Stimulated activated memory B cell treated with anti-CD40 and anti-IgM and Interleukin-4, amounts not matched to agents 10 μg/mL and 1 μg/mL and 100 μg/mL, for 72 hours (primary cell): Measurements from ENCODE around the gene ST7.
A peak's percentile ranks its signal among the peaks of the same experiment; 100 is the strongest.
"Not testable (repeated sequence)": the region's sequence is repeated elsewhere in the genome, so short reads cannot be mapped to it uniquely, and the experiment has no call there.

Experiments
- ATAC-seq: fragments of 150-1000 bp; cut with Tn5 transposase; 2 replicates; pipeline ENCODE4 v1.10.0; 2021
- H3K27ac Mint-ChIP-seq: one replicate; pipeline ENCODE4 v1.8.0; 2022; ENCODE audit warnings: mild to moderate bottlenecking, mixed read lengths
- H3K27me3 Mint-ChIP-seq: one replicate; pipeline ENCODE4 v1.8.0; 2022; ENCODE audit warnings: mixed read lengths
- H3K36me3 Mint-ChIP-seq: one replicate; pipeline ENCODE4 v1.8.0; 2022; ENCODE audit warnings: mixed read lengths
- H3K4me1 Mint-ChIP-seq: one replicate; pipeline ENCODE4 v1.8.0; 2022; ENCODE audit warnings: mixed read lengths
- H3K4me3 Mint-ChIP-seq: one replicate; pipeline ENCODE4 v1.8.0; 2022; ENCODE audit warnings: mild to moderate bottlenecking, moderate library complexity, mixed read lengths
- H3K9me3 Mint-ChIP-seq: one replicate; pipeline ENCODE4 v1.8.0; 2022; ENCODE audit warnings: mixed read lengths

Gene ST7

DNA sequence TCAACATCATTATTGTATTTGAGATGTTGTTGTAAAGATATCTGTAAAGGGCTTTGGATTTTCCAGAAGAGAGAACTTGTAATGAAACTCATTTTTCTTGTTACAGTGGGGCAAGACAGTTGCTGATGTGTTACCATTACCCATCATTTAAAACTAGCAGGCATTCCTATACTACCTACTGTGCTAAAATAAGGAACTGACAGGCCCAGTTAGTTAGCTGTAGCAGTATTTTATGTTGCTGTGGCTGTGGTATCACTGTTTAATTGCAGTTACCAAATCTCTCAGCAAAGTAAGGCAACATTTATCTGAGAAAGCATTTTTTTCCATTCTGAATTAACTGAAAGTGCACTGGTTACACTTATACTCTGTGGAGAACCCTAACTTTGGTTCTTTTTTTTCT lies 9.9 kb downstream of the ST7 start:
- ATAC-seq, result no peak
- H3K9me3 Mint-ChIP-seq, result peaks cover under 1% of the 10 kb centered on the region
- no peak overlapping the region for H3K4me3 Mint-ChIP-seq
- H3K4me1 Mint-ChIP-seq, result peaks cover 20% of the 10 kb centered on the region
- no peaks in the 10 kb centered on the region for H3K27me3 Mint-ChIP-seq
- H3K36me3 Mint-ChIP-seq, result peaks cover 5% of the 10 kb centered on the region
- H3K27ac Mint-ChIP-seq, result no peak overlapping the region

DNA sequence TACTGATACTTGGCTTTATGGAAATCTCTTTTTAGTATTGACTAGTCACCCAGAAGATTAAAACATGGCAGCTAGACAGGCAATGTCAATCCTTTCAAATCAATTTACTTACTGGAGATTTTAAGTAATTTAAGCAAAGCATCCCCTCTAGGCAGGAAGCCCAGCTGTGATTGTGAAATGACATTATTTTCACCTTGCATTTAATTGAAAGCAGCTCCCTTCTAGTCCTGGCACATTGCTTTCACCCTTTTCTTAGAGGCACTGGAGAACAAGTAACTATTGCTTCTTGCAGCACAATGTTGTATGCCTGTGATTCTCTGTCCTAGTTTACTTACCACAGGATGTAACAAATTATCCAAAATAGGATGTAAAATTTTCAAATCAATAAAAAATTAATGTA lies 13.3 kb downstream of the ST7 start:
- H3K27ac Mint-ChIP-seq, result no peak overlapping the region
- peaks cover 27% of the 10 kb centered on the region for H3K4me1 Mint-ChIP-seq
- no peak for ATAC-seq
- no peaks in the 10 kb centered on the region for H3K27me3 Mint-ChIP-seq
- peaks cover 2% of the 10 kb centered on the region for H3K9me3 Mint-ChIP-seq
- H3K4me3 Mint-ChIP-seq, result no peak overlapping the region
- peaks cover 5% of the 10 kb centered on the region for H3K36me3 Mint-ChIP-seq

DNA sequence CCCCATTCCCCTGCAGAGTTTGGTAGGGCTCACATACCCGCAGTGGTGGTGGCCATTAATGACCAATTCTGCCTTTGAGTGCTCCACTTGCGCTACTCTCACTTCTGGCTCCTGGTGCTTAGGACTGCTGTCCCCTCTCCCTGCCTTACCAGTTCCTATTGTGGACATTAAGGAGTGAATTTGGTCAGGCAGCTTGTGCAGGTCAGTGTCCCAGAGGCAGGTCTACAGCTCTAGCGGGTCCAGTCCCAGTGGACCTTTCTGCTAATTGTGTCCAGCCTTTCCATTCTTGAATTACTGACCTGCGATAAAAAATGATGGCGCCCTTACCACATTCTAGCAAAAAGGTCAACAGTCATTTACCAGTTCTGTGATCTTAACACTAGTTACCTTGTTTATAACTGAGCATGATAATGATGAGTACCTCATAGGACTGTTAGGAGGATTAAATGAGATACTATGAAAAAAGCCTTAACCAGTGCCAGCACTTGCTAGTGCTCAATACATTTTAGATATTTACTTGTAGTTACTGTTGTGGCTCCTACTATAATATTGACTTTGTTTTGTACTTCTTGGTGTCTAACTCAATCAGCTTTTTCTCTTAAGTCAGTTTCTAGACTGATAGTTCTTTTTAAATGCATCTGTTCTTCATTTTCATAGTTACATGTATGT lies 14.1 kb downstream of the ST7 start:
- Mint-ChIP-seq H3K27ac (no peak overlapping the region), H3K4me3 (no peak overlapping the region), H3K9me3 (peaks cover 2% of the 10 kb centered on the region), H3K4me1 (peaks cover 24% of the 10 kb centered on the region), H3K27me3 (no peaks in the 10 kb centered on the region), H3K36me3 (no peaks in the 10 kb centered on the region)
- ATAC-seq, result no peak

DNA sequence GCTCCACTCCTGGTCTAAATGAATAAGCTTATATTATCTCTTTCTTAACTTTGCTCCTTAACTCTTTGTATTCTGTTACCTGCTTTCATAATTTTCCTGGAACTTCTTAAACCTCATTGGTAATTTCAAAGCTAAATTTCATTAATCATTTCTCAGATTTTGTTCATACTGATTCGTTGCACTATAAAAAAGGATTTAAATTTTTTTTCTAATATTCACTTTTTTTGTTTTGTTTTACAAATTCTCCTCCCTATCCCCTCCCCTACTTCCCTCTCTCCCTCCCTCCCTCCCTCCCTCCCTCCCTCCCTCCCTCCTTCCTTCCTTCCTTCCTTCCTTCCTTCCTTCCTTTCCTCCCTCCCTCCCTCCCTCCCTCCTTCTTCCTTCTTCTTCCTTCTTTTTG lies 14.7 kb downstream of the ST7 start:
- H3K27ac Mint-ChIP-seq, result no peak overlapping the region
- peaks cover 20% of the 10 kb centered on the region for H3K4me1 Mint-ChIP-seq
- H3K36me3 Mint-ChIP-seq, result peaks cover 5% of the 10 kb centered on the region
- H3K27me3 Mint-ChIP-seq, result no peaks in the 10 kb centered on the region
- peaks cover 2% of the 10 kb centered on the region for H3K9me3 Mint-ChIP-seq
- no peak for ATAC-seq
- no peak overlapping the region for H3K4me3 Mint-ChIP-seq

DNA sequence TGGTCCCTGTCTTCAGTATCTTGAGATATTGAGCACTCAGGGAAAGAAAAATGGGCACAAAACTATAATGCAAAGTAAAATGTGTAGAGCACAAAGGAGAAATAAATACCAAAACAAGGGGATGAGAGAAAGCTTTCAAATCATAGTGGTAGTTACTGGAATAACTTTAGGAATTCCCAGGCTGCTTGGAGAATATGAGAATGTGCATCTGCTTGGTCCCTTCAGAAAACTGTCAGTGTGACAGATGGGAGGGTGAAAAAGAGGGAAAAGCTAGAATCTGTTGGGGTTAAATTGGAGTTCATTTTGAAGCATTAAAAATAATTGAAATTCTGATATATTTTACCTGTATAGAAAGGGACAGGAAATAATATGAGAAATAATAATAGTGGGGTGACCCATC lies 15.3 kb downstream of the ST7 start:
- Mint-ChIP-seq H3K9me3 (peaks cover 2% of the 10 kb centered on the region), H3K4me1 (peaks cover 20% of the 10 kb centered on the region), H3K36me3 (peaks cover 10% of the 10 kb centered on the region), H3K27me3 (no peaks in the 10 kb centered on the region), H3K4me3 (no peak overlapping the region), H3K27ac (no peak overlapping the region)
- no peak for ATAC-seq

DNA sequence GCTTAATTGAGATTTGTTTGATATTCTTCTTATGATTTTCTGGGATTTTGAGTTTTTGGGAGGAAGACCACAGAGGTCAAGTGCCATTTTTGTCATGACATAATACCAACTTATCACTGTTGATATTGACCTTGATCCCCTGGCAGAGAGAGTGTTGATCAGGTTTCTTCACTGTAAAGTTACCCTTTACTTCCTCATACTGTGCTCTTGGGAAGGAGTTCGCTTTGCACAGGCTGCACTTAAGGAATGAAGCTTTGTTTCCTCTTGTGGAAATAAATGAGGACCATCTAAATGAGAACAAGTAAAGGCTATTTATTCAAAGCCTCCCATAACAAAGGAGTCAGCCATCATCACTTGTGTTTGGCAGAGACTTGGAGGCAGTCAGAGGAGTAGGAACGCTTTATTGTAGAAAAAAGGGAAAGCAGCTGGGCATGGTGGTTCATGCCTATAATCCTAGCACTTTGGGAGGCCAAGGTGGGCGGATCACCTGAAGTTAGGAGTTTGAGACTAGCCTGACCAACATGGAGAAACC lies 16.1 kb downstream of the ST7 start:
- Mint-ChIP-seq H3K9me3 (peaks cover 2% of the 10 kb centered on the region), H3K4me3 (no peak overlapping the region), H3K27ac (no peak overlapping the region), H3K27me3 (no peaks in the 10 kb centered on the region), H3K36me3 (peaks cover 10% of the 10 kb centered on the region), H3K4me1 (peaks cover 20% of the 10 kb centered on the region)
- ATAC-seq, result no peak

DNA sequence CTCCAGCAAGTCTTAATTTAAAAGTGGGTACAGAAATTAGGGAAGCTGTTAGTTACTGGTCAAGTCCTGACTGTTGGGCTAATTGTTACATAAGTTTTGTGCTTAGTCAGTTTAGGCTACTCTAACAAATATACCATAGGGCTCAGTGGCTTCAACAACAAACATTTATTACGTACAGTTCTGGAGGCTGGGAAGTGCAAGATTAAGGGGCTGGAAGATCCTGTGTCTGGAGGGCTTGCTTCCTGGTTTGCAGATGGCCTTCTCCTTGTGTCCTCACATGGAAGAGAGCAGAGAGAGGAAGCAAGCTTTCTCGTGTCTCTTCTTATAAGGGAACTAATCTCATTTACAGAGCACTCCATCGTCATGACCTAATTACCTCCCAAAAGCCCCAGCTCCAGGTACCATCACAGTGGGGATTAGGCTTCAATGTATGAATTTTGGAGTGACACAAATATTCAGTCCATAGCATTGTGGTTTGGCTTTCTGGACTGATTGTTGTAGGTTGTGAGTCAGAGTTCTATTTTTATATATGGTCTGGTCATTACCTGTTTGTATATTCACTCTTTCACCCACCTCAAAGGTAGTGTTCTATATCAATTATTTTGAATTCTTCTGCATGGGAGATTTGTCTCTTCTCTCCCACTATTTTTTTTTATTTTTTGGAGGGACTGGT lies 17.1 kb downstream of the ST7 start:
- Mint-ChIP-seq H3K4me1 (peaks cover 20% of the 10 kb centered on the region), H3K27me3 (no peaks in the 10 kb centered on the region), H3K9me3 (peaks cover 2% of the 10 kb centered on the region), H3K27ac (peak overlapping the region; percentile 48), H3K36me3 (peaks cover 16% of the 10 kb centered on the region), H3K4me3 (no peak overlapping the region)
- ATAC-seq, result no peak

DNA sequence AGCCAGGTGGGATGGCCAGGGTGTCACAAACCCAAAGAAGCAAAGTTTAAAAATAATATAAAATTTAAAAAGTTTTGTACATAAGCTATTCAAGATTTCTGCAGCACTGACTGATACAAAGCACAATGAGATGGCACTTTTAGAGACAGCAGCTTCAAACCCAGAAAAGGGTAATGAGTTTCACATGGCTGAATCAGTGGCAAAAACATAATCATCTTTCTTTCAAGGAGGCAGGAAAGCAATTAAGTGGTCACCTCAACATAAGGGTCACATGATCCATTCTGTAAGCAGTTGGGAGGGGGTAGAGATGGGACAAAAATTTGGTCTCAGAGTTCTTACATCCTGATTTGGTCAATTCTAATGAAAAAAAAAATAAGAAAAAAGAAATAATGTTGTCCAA lies 17.9 kb downstream of the ST7 start:
- H3K4me1 Mint-ChIP-seq, result peaks cover 20% of the 10 kb centered on the region
- H3K9me3 Mint-ChIP-seq, ATAC-seq, H3K27me3 Mint-ChIP-seq, H3K4me3 Mint-ChIP-seq: not testable (repeated sequence)
- H3K36me3 Mint-ChIP-seq, result peaks cover 16% of the 10 kb centered on the region
- H3K27ac Mint-ChIP-seq, result peak overlapping the region; percentile 48

DNA sequence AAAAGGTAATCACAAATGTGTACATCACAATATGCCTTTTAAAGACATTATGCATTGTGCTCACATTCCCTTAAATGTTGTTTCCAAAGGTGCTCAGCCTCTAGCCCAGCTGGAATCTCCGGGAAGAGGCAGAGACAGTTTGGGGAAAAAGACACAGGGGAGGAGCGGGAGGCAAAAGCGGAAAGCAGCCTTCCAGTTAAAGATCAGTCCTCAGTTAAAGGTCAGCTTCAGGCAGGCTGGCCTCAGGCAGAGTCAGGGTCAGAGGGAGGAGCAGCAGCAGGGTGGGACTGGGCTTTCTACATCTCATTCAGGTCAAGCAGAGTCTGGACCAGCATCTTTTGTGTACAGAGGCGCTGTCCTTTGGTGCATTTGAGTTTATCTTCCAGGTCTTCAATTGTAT lies 18.6 kb downstream of the ST7 start:
- H3K27ac Mint-ChIP-seq, result no peak overlapping the region
- peaks cover 20% of the 10 kb centered on the region for H3K4me1 Mint-ChIP-seq

DNA sequence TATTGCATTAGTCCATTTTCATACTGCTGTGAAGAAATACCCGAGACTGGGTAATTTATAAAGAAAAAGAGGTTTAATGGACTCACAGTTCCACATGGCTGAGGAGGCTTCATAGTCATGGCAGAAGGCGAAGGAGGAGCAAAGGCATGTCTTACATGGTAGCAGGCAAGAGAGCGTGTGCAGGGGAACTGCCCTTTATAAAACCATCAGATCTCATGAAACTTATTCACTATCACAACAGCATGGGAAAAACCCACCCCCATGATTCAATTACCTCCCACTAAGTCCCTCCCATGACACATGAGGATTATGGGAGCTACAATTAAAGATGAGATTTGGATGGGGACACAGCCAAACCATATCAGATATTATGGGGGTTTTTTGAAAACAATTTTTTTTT lies 21.7 kb downstream of the ST7 start:
- not testable (repeated sequence) for H3K27ac Mint-ChIP-seq, H3K9me3 Mint-ChIP-seq, H3K4me3 Mint-ChIP-seq, H3K27me3 Mint-ChIP-seq, ATAC-seq
- Mint-ChIP-seq H3K4me1 (peaks cover 16% of the 10 kb centered on the region), H3K36me3 (peaks cover 16% of the 10 kb centered on the region)

More for the DNA sequence above, 18.6 kb downstream of the ST7 start:
- peaks cover 16% of the 10 kb centered on the region for H3K36me3 Mint-ChIP-seq
- ATAC-seq, result no peak
- no peak overlapping the region for H3K4me3 Mint-ChIP-seq
- H3K9me3 Mint-ChIP-seq, result peaks cover 2% of the 10 kb centered on the region
- no peaks in the 10 kb centered on the region for H3K27me3 Mint-ChIP-seq

DNA sequence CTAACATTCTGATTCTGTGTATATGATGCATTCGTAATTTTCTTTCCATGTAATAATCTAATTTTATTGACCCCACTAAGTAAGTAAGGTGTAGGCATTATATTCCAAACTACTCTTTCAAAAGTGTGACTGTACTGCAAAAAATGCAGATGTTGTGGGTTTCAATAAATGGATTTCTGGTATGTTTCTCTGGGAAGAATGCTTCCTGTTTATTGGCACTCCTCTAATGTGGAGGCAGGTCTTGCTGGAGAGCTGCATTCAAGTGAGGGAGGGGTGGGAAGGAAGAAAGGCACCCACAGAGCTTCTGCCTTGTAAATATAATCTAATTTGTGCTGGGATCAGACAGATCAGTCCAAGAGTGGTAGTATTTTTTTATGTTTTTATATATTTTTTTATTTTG lies 23.9 kb downstream of the ST7 start:
- no peak for ATAC-seq
- H3K36me3 Mint-ChIP-seq, result peaks cover 16% of the 10 kb centered on the region
- peaks cover 6% of the 10 kb centered on the region for H3K4me1 Mint-ChIP-seq
- no peak overlapping the region for H3K4me3 Mint-ChIP-seq
- H3K27ac Mint-ChIP-seq, result no peak overlapping the region
- no peaks in the 10 kb centered on the region for H3K27me3 Mint-ChIP-seq
- no peaks in the 10 kb centered on the region for H3K9me3 Mint-ChIP-seq

DNA sequence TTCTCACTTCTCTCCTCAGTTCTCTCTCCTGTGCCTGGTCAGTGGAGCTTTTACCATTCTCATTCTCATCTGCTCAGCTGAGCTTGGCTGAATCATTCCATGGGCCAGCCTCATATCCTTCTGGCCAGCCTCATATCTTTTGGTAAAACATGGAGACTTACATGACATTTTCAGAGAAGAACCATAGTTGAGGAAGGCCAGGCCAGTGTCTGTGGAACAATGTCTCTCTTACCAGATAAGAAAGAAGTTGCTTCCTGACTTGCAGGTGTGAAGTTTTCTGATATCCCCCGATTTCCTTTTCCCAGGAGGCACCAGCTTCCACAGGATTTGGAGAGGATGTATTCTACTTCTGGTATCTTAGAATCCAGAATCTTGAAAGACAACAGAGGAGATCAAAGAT lies 24.7 kb downstream of the ST7 start:
- Mint-ChIP-seq H3K4me3 (no peak overlapping the region), H3K4me1 (peaks cover 6% of the 10 kb centered on the region), H3K27ac (no peak overlapping the region), H3K36me3 (peaks cover 10% of the 10 kb centered on the region), H3K27me3 (no peaks in the 10 kb centered on the region), H3K9me3 (no peaks in the 10 kb centered on the region)
- ATAC-seq, result no peak

DNA sequence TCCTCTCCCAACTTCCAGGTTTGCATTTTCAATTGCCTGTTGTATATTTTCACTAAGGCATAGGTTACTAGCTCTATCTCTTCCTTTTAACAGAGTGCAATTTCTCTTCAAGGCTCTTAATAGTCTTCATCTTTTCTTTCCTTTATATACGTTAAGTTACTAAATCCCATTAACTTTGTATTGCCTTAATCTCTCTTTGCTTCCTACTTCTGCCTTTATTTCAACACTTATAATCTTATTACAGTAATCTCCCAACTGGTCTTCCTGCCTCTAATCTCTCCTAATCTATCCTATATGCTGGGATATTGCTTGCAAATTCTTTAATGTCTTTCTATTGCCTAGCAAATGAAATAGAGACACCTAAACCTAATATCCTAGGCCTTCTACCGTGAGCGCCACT lies 26.1 kb downstream of the ST7 start:
- ATAC-seq, result no peak
- Mint-ChIP-seq H3K27ac (no peak overlapping the region), H3K27me3 (no peaks in the 10 kb centered on the region), H3K9me3 (no peaks in the 10 kb centered on the region), H3K36me3 (peaks cover 6% of the 10 kb centered on the region), H3K4me3 (no peak overlapping the region), H3K4me1 (peaks cover 6% of the 10 kb centered on the region)

DNA sequence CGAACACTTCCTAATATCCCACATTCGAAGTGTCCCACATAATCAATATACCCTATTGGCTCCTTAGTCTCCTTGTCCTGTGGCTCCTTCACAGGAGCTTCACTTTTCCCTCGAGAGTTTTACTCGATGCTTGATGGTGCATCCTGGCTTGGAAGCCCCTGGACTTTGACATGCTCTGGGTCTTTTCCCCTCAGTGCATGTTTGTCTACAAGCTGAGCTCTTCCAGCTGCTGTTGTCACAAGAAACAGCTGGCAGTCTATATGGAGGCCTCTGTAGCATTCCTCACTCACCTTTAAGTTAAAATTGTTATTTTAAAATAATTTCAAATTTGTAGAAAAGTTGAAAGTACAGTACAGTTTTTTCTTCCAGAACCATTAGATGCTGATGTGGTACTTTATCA lies 27.1 kb downstream of the ST7 start:
- no peaks in the 10 kb centered on the region for H3K36me3 Mint-ChIP-seq
- H3K27me3 Mint-ChIP-seq, result no peaks in the 10 kb centered on the region
- H3K27ac Mint-ChIP-seq, result no peak overlapping the region
- no peak for ATAC-seq
- H3K4me1 Mint-ChIP-seq, result peaks cover 6% of the 10 kb centered on the region
- no peaks in the 10 kb centered on the region for H3K9me3 Mint-ChIP-seq
- no peak overlapping the region for H3K4me3 Mint-ChIP-seq

DNA sequence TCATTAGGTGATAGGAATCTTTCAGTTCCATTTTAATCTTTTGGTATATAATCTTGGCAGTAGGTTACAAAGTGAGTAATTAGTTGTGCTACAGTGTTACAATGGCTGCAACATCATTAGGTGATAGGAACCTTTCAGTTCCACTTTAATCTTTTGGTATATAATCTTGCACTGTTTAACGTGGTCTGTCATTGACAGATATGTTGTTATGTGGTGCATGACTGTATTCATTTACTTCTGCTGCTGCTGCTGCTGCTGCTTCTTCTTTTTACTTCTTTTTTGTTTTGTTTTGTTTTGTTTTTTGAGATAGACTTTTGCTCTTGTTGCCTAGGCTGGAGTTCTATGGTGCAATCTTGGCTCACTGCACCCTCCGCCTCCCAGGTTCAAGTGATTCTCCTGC lies 28.6 kb downstream of the ST7 start:
- no peak overlapping the region for H3K27ac Mint-ChIP-seq
- ATAC-seq, result no peak
- peaks cover 12% of the 10 kb centered on the region for H3K4me1 Mint-ChIP-seq
- no peak overlapping the region for H3K4me3 Mint-ChIP-seq
- no peaks in the 10 kb centered on the region for H3K9me3 Mint-ChIP-seq
- H3K36me3 Mint-ChIP-seq, result no peaks in the 10 kb centered on the region
- no peaks in the 10 kb centered on the region for H3K27me3 Mint-ChIP-seq

DNA sequence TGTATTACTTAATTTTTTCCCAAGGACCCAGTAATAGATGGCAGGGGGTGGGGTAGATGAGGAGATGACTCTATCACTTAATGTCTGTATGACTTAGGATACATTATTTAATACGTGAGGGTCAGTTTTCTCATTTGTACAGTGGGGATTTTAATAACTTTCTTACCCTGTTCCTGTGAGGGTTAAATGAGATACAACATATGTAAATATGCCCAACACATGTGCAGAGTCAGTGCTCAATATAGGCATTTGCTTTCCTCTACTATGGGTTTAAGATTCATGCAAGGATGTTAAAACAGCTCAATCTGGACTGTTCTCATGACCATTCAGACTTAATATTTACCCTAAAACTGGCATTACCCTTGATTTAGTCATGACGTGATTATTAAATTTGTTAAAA lies 31.2 kb downstream of the ST7 start:
- Mint-ChIP-seq H3K36me3 (no peaks in the 10 kb centered on the region), H3K27me3 (no peaks in the 10 kb centered on the region), H3K9me3 (no peaks in the 10 kb centered on the region), H3K4me1 (peaks cover 9% of the 10 kb centered on the region), H3K27ac (no peak overlapping the region), H3K4me3 (no peak overlapping the region)
- no peak for ATAC-seq
